Muscle of leg (tissue), 16 donors: ENCODE measurements around the gene OR10G6. TPM values are rescaled to one million over a fixed set of nuclear protein-coding genes. Genes with fewer than 3 reads are reported as not detected.
"Not testable (repeated sequence)": the region's sequence is repeated elsewhere in the genome, so short reads cannot be mapped to it uniquely, and the experiment has no call there.

Experiments used
- DNase-seq: peaks from one replicate; pipeline ENCODE4 v3.0.0; 2013
- H3K27ac ChIP-seq: one replicate; pipeline ENCODE4 v1.5.1; 2013; ENCODE audit warnings: mild to moderate bottlenecking, low read length, control low read depth
- H3K27me3 ChIP-seq: one replicate; pipeline ENCODE4 v1.6.1; 2013; ENCODE audit warnings: low read length; ENCODE audit not compliant: control insufficient read depth, insufficient read depth
- H3K36me3 ChIP-seq: one replicate; pipeline ENCODE4 v1.6.1; 2013; ENCODE audit warnings: low read length; ENCODE audit not compliant: control insufficient read depth, insufficient read depth
- H3K4me1 ChIP-seq: one replicate; pipeline ENCODE4 v1.6.1; 2013; ENCODE audit warnings: low read length; ENCODE audit not compliant: control insufficient read depth, insufficient read depth
- H3K4me3 ChIP-seq: one replicate; pipeline ENCODE4 v1.5.1; 2013; ENCODE audit warnings: low read length, control low read depth
- H3K9me3 ChIP-seq: replicated peaks from 2 replicates; pipeline ENCODE4 v1.6.1; 2013; ENCODE audit warnings: low read depth, low read length; ENCODE audit not compliant: control insufficient read depth
- WGBS: methylation state at CpG from one replicate; pipeline ENCODE4 v1.1.5; 2013; ENCODE audit warnings: missing lambda C conversion rate; ENCODE audit not compliant: insufficient coverage; 5-methylcytosine and 5-hydroxymethylcytosine counted together
- long read RNA-seq, 11 donors: transcript quantifications; one replicate each; lab custom pipeline, GENCODE V29; 2026
- polyA plus RNA-seq, 8 donors: library from polyadenylated mRNA; unstranded; fragments of 120-200 nt; gene quantifications; one replicate each; pipeline versions ENCODE4 v1.2.1 to v1.2.3, GENCODE V29; 2013; ENCODE audit warnings: inconsistent platforms in 1 of 8, low replicate concordance in 1 of 8; ENCODE audit not compliant: insufficient read length in 8 of 8, insufficient read depth in 1 of 8
- total RNA-seq: library from RNA; stranded (reverse); fragments of 120-200 nt; gene quantifications from one replicate; pipeline ENCODE4 v1.2.4, GENCODE V29; 2013

Gene OR10G6, protein sequence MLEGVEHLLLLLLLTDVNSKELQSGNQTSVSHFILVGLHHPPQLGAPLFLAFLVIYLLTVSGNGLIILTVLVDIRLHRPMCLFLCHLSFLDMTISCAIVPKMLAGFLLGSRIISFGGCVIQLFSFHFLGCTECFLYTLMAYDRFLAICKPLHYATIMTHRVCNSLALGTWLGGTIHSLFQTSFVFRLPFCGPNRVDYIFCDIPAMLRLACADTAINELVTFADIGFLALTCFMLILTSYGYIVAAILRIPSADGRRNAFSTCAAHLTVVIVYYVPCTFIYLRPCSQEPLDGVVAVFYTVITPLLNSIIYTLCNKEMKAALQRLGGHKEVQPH
- total RNA-seq (not detected), polyA plus RNA-seq (not detected)
- long read RNA-seq, donor 1: 0 reads
- long read RNA-seq, donor 2: 0 reads
- long read RNA-seq, donor 3: 0 reads
- long read RNA-seq, donor 4: 0 reads
- long read RNA-seq, donor 5: 0 reads
- long read RNA-seq, donor 6: 0 reads
- long read RNA-seq, donor 7: 0 reads
- long read RNA-seq, donor 8: 0 reads
- long read RNA-seq, donor 9: 0 reads
- long read RNA-seq, donor 10: 0 reads
- long read RNA-seq, donor 11: 0 reads

- H3K9me3 ChIP-seq: no peaks in the 10 kb centered on the region
- DNase-seq: no peak
- H3K4me1 ChIP-seq: no peaks in the 10 kb centered on the region
- no peaks in the 10 kb centered on the region for H3K36me3 ChIP-seq
- no peaks in the 10 kb centered on the region for H3K27me3 ChIP-seq
- H3K27ac ChIP-seq: no peak within 1 kb of the TSS
- no peak within 1 kb of the TSS for H3K4me3 ChIP-seq
- WGBS: no CpG with 5 or more reads among the region's 1 CpG
Measured at GRCh38 chr11:123995119-123995518, at the start of gene OR10G6. Gene OR10G6, minus strand, starts transcription at chr11:123995161. Its CDS starts 0 bp downstream, at chr11:123995161.

DNA sequence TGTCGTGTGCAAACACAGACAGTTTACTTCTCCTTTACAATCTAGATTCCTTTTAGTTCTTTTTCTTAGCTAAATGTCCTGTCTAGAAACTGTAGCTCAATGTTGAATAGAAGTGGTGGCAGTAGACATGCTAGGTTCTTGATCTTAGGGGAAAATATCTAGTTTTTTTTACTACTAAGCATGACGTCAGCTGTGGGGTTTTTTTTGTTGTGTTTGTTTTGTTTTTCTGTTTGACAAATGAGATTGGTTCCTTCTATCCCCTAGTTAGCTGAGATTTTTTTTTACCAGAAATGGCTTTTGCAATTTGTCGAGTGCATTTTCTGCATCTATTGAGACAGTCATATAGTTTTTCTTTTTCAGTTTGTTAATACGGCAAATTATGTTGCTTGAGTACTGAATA lies 48.5 kb upstream of the OR10G6 start:
- Histone ChIP-seq H3K9me3 (no peaks in the 10 kb centered on the region), H3K36me3 (no peaks in the 10 kb centered on the region), H3K27ac (no peak overlapping the region), H3K4me1 (no peaks in the 10 kb centered on the region), H3K4me3 (no peak overlapping the region), H3K27me3 (no peaks in the 10 kb centered on the region)
- WGBS: no CpG with 5 or more reads among the region's 4 CpGs
- no peak for DNase-seq

- no CpG with 5 or more reads among the region's 1 CpG for WGBS
- Histone ChIP-seq H3K27me3 (no peaks in the 10 kb centered on the region), H3K36me3 (no peaks in the 10 kb centered on the region), H3K4me3 (no peak within 1 kb of the TSS), H3K9me3 (no peaks in the 10 kb centered on the region), H3K4me1 (no peaks in the 10 kb centered on the region), H3K27ac (no peak within 1 kb of the TSS)
- no peak for DNase-seq
Measured at GRCh38 chr11:124041254-124041653, 46.3 kb upstream of the OR10G6 start, which contains the start of gene OR10G7. Gene OR10G7, minus strand, starts transcription at chr11:124041325. Its CDS starts 2,324 bp downstream, at chr11:124039001.

DNA sequence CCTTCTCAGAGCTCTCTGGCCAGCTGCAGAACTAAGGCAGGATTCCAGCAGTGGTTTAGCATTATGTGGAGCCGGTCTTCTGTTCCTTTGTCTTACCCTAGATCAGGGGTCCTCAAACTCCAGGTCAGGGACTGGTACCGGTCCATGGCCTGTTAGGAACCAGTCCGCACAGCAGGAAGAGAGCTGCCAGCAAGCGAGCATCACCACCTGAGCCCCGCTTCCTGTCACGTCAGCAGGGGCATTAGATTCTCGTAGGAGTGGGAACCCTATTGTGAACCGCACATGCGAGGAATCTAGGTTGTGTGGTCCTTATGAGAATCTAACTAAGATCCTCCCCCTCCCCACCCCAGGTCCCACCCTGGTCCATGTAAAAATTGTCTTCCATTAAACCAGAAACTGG lies 44.6 kb upstream of the OR10G6 start:
- H3K4me1 ChIP-seq: no peaks in the 10 kb centered on the region
- no peak overlapping the region for H3K27ac ChIP-seq
- no peaks in the 10 kb centered on the region for H3K9me3 ChIP-seq
- 73% methylated on average over 6 of the region's 9 CpGs for WGBS
- no peaks in the 10 kb centered on the region for H3K27me3 ChIP-seq
- no peak overlapping the region for H3K4me3 ChIP-seq
- H3K36me3 ChIP-seq: no peaks in the 10 kb centered on the region
- DNase-seq: no peak

- peak; percentile 44 for DNase-seq
- no CpG with 5 or more reads among the region's 1 CpG for WGBS
Measured at GRCh38 chr11:124036666-124037065, 41.7 kb upstream of the OR10G6 start.

DNA sequence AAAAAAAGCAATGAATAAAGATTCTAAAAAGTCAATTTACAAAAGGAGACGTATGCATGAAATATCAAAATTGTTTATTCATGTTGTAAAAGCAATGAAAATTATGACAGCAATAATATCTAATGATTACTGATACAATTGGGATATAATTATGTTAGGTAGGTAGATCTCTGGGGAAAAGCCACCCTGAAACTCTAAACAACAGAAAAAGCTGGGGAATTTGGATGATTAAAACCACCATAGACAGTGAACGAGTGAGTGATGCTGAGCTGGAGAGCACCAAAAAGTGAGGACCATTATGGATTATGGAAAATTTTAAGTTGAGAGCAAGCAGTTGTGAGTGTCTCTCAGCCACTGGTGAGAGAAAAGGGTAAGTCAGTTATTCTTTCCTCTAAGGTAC lies 31.5 kb upstream of the OR10G6 start, which contains the start of gene OR10G8:
OR10G8 (plus strand) TSS at position 301 of the 400 bp plus-strand sequence. CDS start 2,825 bp downstream, outside the sequence.
- Histone ChIP-seq H3K4me3 (no peak within 1 kb of the TSS), H3K27me3 (no peaks in the 10 kb centered on the region), H3K27ac (no peak within 1 kb of the TSS), H3K36me3 (no peaks in the 10 kb centered on the region), H3K9me3 (no peaks in the 10 kb centered on the region), H3K4me1 (no peaks in the 10 kb centered on the region)
- WGBS: no CpG with 5 or more reads among the region's 2 CpGs
- no peak for DNase-seq

More at GRCh38 chr11:124036666-124037065, 41.7 kb upstream of the OR10G6 start:
- H3K9me3 ChIP-seq: no peaks in the 10 kb centered on the region
- no peaks in the 10 kb centered on the region for H3K27me3 ChIP-seq
- no peak overlapping the region for H3K27ac ChIP-seq
- H3K4me3 ChIP-seq: no peak overlapping the region
- no peaks in the 10 kb centered on the region for H3K4me1 ChIP-seq
- H3K36me3 ChIP-seq: no peaks in the 10 kb centered on the region

GRCh38 chr11:124015837-124016236 lies 20.9 kb upstream of the OR10G6 start:
- not testable (repeated sequence) for H3K9me3 ChIP-seq, DNase-seq, H3K4me3 ChIP-seq, H3K27me3 ChIP-seq, H3K27ac ChIP-seq, H3K36me3 ChIP-seq, H3K4me1 ChIP-seq
- WGBS: 93% methylated on average over 3 of the region's 9 CpGs

DNA sequence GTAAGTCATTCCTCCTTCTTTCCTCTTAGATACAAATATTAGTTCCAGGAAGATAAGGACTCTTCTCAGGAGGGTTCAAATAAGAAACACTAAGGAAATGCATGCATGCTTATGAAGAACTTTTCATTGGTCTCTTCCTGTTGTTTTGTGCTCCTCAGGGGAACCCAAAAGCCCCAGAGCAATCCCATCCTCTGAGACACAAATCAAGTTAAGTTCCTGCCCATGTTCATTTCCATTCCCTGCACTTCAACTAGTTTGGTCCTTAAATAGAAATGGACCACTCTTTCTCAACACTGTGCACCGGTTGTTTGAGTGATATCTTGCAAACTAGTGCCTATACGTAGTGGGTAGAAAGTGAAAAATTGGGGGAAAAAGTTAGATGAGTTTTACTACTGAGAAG lies 17.7 kb upstream of the OR10G6 start, which contains the start of gene OR10G4:
OR10G4 (plus strand) TSS at position 301 of the 400 bp plus-strand sequence. CDS start 2,578 bp downstream, outside the sequence.
- no peak for DNase-seq
- Histone ChIP-seq H3K9me3 (no peaks in the 10 kb centered on the region), H3K27ac (no peak within 1 kb of the TSS), H3K4me1 (no peaks in the 10 kb centered on the region), H3K27me3 (no peaks in the 10 kb centered on the region), H3K36me3 (no peaks in the 10 kb centered on the region), H3K4me3 (no peak within 1 kb of the TSS)
- no CpG with 5 or more reads among the region's 2 CpGs for WGBS

DNA sequence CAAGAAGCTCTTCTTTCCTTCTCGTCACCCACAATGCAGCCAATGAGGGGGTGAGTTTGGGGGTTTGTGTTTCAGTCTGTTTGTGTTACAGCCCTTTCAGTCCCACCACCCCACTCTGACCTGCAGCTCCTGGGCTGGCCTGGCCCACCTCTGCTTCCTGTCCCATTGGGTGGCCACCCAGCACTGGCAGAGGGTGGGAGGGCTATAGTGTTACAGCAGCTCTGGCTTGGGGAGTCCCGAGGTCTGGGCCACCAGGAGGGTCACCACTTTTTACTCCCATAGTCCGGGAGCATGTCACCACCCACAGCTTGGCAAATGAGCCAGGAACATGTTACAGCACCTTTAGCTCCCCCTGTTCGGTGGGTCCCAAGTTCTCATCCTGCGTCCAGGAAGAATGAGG lies 15.7 kb downstream of the OR10G6 start:
- H3K27ac ChIP-seq: no peak overlapping the region
- 77% methylated on average over 3 of the region's 5 CpGs for WGBS
- DNase-seq: no peak
- H3K4me3 ChIP-seq: no peak overlapping the region
- H3K4me1 ChIP-seq: no peaks in the 10 kb centered on the region
- no peaks in the 10 kb centered on the region for H3K27me3 ChIP-seq
- no peaks in the 10 kb centered on the region for H3K9me3 ChIP-seq
- no peaks in the 10 kb centered on the region for H3K36me3 ChIP-seq

DNA sequence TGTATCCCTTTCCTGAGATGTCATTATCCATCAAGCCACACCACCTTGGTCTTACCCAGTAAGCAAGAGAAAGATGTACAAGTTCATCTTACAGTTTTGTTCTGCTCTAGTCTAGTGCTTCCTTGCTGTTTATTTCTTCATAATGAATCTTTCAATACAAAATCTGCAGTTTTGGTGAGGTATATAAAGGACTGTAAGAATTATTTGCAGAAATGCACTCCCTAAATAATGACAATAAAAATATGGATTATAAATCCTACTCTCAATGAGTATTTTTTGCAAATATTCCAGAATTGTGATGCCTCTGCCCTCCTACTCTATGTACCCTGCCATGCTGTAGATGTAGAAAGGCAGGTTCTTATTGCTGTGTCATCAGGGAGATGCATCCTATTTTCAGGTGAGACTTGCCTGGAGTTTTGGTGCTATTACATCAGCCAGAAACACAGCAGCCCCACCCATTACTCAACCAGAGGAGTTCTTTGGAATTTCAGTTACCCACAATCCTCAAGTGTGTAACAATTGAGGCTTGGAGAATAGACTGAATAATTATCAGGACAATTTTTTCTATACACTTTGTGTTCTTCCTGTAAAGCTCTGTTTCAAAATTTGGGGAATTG lies 17.1 kb downstream of the OR10G6 start, which contains the start of gene OR10S1:
OR10S1 (minus strand) TSS at position 51 of the 617 bp plus-strand sequence. CDS start 117 bp downstream, outside the sequence.
- Histone ChIP-seq H3K36me3 (no peaks in the 10 kb centered on the region), H3K27me3 (no peaks in the 10 kb centered on the region), H3K4me3 (no peak within 1 kb of the TSS), H3K4me1 (no peaks in the 10 kb centered on the region), H3K27ac (no peak within 1 kb of the TSS), H3K9me3 (no peaks in the 10 kb centered on the region)
- no peak for DNase-seq
